HepG2 (cell line): ENCODE results near the gene BAG5. TPM values are rescaled to one million over a fixed set of nuclear protein-coding genes. Genes with fewer than 3 reads are reported as not detected.

Source experiments
- RBAK ChIP-seq: sonication (generic); formaldehyde crosslinking; IDR thresholded peaks from 2 replicates; pipeline ENCODE4 v1.5.1; 2020; ENCODE audit warnings: mild to moderate bottlenecking, missing genetic modification reagents
- SMAD3 ChIP-seq: sonication (generic); formaldehyde crosslinking; IDR thresholded peaks from 2 replicates; pipeline ENCODE4 v1.4.0; 2020; ENCODE audit warnings: missing genetic modification reagents
- SMAD9 ChIP-seq: sonication (generic); formaldehyde crosslinking; IDR thresholded peaks from 2 replicates; pipeline ENCODE4 v1.5.1; 2020; ENCODE audit warnings: mild to moderate bottlenecking, missing genetic modification reagents
- ZBTB39 ChIP-seq: sonication (generic); formaldehyde crosslinking; IDR thresholded peaks from 2 replicates; pipeline ENCODE4 v1.5.0; 2020; ENCODE audit warnings: missing genetic modification reagents
- ZNF333 ChIP-seq: sonication (generic); formaldehyde crosslinking; IDR thresholded peaks from 2 replicates; pipeline ENCODE4 v1.4.0; 2020; ENCODE audit warnings: mild to moderate bottlenecking, missing genetic modification reagents, borderline replicate concordance
- ZNF572 ChIP-seq: sonication (generic); formaldehyde crosslinking; IDR thresholded peaks from 2 replicates; pipeline ENCODE4 v1.5.1; 2020; ENCODE audit warnings: mild to moderate bottlenecking, missing genetic modification reagents
- polyA plus RNA-seq, 8 experiments: library from polyadenylated mRNA; depleted of rRNA in 3 of 8; stranded (reverse) in 7 of 8; unstranded in 1 of 8; fragments of >200 nt; fragmentation: Illumina TruSeq in 4 of 8; extraction: Trizol in 4 of 8; gene quantifications; 2 replicates each; pipeline versions ENCODE4 v1.2.1 to v1.2.3, GENCODE V29; 2011 to 2016; ENCODE audit warnings: low read depth in 4 of 8, missing spikeins in 1 of 8, mixed read lengths in 1 of 8; ENCODE audit not compliant: insufficient read depth in 1 of 8
- total RNA-seq, 5 experiments: library from RNA; depleted of rRNA; stranded (reverse); fragments of >200 nt; fragmentation: Illumina TruSeq; extraction: Trizol; gene quantifications; 2 replicates each; pipeline ENCODE4 v1.2.3, GENCODE V29; 2016; ENCODE audit warnings: low read depth in 1 of 5
- TF ChIP-seq, protein P1 (sequence below): sonication (generic); formaldehyde crosslinking; IDR thresholded peaks from 2 replicates; pipeline ENCODE4 v1.4.0; 2020; ENCODE audit warnings: missing genetic modification reagents, borderline replicate concordance
- TF ChIP-seq, protein P2 (sequence below): IDR thresholded peaks from 2 replicates; pipeline ENCODE4 v1.6.1; 2016; ENCODE audit warnings: low read depth, borderline replicate concordance
- TF ChIP-seq, protein P3 (sequence below): sonication (generic); formaldehyde crosslinking; IDR thresholded peaks from 2 replicates; pipeline ENCODE4 v1.4.0; 2020; ENCODE audit warnings: missing genetic modification reagents

Gene BAG5
- total and polyA plus RNA-seq, 2 of the 13 experiments (the other 11 are each of a cell fraction or from before 2014, with no cell fraction given), result 3.5 to 21.0 TPM

- TF ChIP-seq, protein P1, sequence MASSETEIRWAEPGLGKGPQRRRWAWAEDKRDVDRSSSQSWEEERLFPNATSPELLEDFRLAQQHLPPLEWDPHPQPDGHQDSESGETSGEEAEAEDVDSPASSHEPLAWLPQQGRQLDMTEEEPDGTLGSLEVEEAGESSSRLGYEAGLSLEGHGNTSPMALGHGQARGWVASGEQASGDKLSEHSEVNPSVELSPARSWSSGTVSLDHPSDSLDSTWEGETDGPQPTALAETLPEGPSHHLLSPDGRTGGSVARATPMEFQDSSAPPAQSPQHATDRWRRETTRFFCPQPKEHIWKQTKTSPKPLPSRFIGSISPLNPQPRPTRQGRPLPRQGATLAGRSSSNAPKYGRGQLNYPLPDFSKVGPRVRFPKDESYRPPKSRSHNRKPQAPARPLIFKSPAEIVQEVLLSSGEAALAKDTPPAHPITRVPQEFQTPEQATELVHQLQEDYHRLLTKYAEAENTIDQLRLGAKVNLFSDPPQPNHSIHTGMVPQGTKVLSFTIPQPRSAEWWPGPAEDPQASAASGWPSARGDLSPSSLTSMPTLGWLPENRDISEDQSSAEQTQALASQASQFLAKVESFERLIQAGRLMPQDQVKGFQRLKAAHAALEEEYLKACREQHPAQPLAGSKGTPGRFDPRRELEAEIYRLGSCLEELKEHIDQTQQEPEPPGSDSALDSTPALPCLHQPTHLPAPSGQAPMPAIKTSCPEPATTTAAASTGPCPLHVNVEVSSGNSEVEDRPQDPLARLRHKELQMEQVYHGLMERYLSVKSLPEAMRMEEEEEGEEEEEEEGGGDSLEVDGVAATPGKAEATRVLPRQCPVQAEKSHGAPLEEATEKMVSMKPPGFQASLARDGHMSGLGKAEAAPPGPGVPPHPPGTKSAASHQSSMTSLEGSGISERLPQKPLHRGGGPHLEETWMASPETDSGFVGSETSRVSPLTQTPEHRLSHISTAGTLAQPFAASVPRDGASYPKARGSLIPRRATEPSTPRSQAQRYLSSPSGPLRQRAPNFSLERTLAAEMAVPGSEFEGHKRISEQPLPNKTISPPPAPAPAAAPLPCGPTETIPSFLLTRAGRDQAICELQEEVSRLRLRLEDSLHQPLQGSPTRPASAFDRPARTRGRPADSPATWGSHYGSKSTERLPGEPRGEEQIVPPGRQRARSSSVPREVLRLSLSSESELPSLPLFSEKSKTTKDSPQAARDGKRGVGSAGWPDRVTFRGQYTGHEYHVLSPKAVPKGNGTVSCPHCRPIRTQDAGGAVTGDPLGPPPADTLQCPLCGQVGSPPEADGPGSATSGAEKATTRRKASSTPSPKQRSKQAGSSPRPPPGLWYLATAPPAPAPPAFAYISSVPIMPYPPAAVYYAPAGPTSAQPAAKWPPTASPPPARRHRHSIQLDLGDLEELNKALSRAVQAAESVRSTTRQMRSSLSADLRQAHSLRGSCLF, result no peak
- TF ChIP-seq ZBTB39 (CRISPR knock-in tag) (no peak), SMAD3 (no peak), ZNF333 (CRISPR knock-in tag) (no peak), ZNF572 (CRISPR knock-in tag) (no peak), RBAK (CRISPR knock-in tag) (no peak), SMAD9 (CRISPR knock-in tag) (no peak)
- TF ChIP-seq, protein P2, sequence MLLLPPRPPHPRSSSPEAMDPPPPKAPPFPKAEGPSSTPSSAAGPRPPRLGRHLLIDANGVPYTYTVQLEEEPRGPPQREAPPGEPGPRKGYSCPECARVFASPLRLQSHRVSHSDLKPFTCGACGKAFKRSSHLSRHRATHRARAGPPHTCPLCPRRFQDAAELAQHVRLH, result no peak
- TF ChIP-seq, protein P3, sequence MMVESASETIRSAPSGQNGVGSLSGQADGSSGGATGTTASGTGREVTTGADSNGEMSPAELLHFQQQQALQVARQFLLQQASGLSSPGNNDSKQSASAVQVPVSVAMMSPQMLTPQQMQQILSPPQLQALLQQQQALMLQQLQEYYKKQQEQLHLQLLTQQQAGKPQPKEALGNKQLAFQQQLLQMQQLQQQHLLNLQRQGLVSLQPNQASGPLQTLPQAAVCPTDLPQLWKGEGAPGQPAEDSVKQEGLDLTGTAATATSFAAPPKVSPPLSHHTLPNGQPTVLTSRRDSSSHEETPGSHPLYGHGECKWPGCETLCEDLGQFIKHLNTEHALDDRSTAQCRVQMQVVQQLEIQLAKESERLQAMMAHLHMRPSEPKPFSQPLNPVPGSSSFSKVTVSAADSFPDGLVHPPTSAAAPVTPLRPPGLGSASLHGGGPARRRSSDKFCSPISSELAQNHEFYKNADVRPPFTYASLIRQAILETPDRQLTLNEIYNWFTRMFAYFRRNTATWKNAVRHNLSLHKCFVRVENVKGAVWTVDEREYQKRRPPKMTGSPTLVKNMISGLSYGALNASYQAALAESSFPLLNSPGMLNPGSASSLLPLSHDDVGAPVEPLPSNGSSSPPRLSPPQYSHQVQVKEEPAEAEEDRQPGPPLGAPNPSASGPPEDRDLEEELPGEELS (CRISPR knock-in tag), result no peak
- TF ChIP-seq, all 625 proteins: peak for 0
These were observed 16.1 kb upstream of the BAG5 start (continued) for GRCh38 chr14:103578401-103579075.
